ENCODE results near the gene KIF19.

DNA sequence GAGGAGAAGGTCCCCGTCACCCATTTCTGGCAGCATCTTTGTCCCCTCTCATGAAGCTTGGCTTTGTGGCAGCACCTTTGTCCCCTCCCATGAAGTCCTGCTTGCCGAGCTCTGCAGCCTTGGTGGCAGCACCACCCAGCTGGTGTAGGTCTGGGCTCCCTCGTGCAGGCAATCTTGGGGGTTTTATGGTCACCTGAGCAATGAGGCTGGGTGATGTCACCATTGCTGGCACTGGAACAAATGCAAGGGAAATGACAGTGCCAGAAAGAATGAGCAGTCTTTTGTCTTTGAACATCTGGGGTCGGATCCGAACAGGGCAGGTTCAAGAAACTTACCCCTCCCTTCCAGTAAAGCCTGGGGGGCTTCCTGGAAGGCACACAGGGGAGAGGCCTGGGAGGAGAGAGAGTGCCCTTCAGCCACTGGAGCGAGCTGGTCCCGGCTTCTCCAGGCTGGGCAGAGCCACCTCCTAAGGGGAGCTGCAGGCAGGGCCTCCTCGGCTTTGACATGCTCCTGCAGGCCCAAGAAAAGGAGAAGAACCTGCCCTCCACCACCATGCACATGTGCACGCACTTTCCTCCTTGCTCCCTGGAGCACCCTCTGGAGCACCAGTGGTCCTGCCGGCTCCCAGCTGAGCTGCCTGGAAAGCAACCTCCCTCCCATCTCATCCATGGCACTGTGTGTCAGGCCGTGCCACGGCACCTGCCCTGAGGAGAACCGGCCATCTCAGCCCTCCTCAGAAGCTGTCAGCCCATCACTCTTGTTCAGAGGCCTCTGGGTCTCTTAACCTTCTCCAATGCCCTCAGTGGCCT lies 19.6 kb downstream of the KIF19 start:
- TF ChIP-seq EGR1 (IDR thresholded peaks at IDR 0.05; ENCODE audit: low read depth in 2 of 2): no peak
- TF ChIP-seq, protein P1, sequence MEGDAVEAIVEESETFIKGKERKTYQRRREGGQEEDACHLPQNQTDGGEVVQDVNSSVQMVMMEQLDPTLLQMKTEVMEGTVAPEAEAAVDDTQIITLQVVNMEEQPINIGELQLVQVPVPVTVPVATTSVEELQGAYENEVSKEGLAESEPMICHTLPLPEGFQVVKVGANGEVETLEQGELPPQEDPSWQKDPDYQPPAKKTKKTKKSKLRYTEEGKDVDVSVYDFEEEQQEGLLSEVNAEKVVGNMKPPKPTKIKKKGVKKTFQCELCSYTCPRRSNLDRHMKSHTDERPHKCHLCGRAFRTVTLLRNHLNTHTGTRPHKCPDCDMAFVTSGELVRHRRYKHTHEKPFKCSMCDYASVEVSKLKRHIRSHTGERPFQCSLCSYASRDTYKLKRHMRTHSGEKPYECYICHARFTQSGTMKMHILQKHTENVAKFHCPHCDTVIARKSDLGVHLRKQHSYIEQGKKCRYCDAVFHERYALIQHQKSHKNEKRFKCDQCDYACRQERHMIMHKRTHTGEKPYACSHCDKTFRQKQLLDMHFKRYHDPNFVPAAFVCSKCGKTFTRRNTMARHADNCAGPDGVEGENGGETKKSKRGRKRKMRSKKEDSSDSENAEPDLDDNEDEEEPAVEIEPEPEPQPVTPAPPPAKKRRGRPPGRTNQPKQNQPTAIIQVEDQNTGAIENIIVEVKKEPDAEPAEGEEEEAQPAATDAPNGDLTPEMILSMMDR (IDR thresholded peaks at IDR 0.05; ENCODE audit: low read depth, low read length, missing input control): no peak
- no peak for TF ChIP-seq RAD21 (IDR thresholded peaks at IDR 0.05)
- TF ChIP-seq, protein P2, sequence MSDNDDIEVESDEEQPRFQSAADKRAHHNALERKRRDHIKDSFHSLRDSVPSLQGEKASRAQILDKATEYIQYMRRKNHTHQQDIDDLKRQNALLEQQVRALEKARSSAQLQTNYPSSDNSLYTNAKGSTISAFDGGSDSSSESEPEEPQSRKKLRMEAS (IDR thresholded peaks at IDR 0.05): no peak
- TF ChIP-seq, protein P3, sequence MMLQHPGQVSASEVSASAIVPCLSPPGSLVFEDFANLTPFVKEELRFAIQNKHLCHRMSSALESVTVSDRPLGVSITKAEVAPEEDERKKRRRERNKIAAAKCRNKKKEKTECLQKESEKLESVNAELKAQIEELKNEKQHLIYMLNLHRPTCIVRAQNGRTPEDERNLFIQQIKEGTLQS (IDR thresholded peaks at IDR 0.05): no peak
- TF ChIP-seq, protein P4, sequence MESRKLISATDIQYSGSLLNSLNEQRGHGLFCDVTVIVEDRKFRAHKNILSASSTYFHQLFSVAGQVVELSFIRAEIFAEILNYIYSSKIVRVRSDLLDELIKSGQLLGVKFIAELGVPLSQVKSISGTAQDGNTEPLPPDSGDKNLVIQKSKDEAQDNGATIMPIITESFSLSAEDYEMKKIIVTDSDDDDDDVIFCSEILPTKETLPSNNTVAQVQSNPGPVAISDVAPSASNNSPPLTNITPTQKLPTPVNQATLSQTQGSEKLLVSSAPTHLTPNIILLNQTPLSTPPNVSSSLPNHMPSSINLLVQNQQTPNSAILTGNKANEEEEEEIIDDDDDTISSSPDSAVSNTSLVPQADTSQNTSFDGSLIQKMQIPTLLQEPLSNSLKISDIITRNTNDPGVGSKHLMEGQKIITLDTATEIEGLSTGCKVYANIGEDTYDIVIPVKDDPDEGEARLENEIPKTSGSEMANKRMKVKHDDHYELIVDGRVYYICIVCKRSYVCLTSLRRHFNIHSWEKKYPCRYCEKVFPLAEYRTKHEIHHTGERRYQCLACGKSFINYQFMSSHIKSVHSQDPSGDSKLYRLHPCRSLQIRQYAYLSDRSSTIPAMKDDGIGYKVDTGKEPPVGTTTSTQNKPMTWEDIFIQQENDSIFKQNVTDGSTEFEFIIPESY (IDR thresholded peaks at IDR 0.05): no peak
- TF ChIP-seq SP1 (IDR thresholded peaks at IDR 0.05): no peak
- no peak for TF ChIP-seq TAF1 (conservative IDR thresholded peaks at IDR 0.05)

Data from liver (tissue), 3 donors.